Neural cell (in vitro differentiated cells): Measurements from ENCODE around the gene GRP. TPM values are rescaled to one million over a fixed set of nuclear protein-coding genes. Genes with fewer than 3 reads are reported as not detected.

Experiments used
- H2AFZ ChIP-seq: fragments of 200-600, 300-800 bp; sonication (generic), shearing (Covaris generic); 2 replicates; pipeline ENCODE4 v1.6.0; 2014; ENCODE audit warnings: low read depth, mild to moderate bottlenecking, antibody characterized with exemption, low read length, moderate library complexity
- H3F3A ChIP-seq: fragments of 200-600 bp; shearing (Covaris generic); 2 replicates; pipeline ENCODE4 v1.6.1; 2016; ENCODE audit warnings: mild to moderate bottlenecking, moderate library complexity, mixed read lengths, antibody characterized with exemption, low read length; ENCODE audit not compliant: insufficient read depth, poor library complexity, severe bottlenecking
- H3K27ac ChIP-seq: fragments of 200-600, 300-800 bp; sonication (generic), shearing (Covaris generic); 2 replicates; pipeline ENCODE4 v1.5.1; 2014; ENCODE audit warnings: mild to moderate bottlenecking, low read length, moderate library complexity
- H3K27me3 ChIP-seq: fragments of 300-800, 200-600 bp; sonication (generic), shearing (Covaris generic); 2 replicates; pipeline ENCODE4 v1.6.0; 2014; ENCODE audit warnings: mild to moderate bottlenecking, low read depth, low read length, moderate library complexity; ENCODE audit not compliant: insufficient read depth
- H3K36me3 ChIP-seq: fragments of 300-800, 200-600 bp; sonication (generic), shearing (Covaris generic); 2 replicates; pipeline ENCODE4 v1.5.1; 2014; ENCODE audit warnings: mild to moderate bottlenecking, antibody characterized with exemption, low read length, moderate library complexity; ENCODE audit not compliant: insufficient read depth
- H3K4me2 ChIP-seq: fragments of 300-800, 200-600 bp; sonication (generic), shearing (Covaris generic); 2 replicates; pipeline ENCODE4 v1.6.0; 2014; ENCODE audit warnings: mild to moderate bottlenecking, low read length
- H3K4me3 ChIP-seq: fragments of 300-800, 200-600 bp; sonication (generic), shearing (Covaris generic); 2 replicates; pipeline ENCODE4 v1.5.1; 2014; ENCODE audit warnings: mild to moderate bottlenecking, low read length, moderate library complexity
- H3K79me2 ChIP-seq: fragments of 200-600 bp; shearing (Covaris generic); replicated peaks from 2 replicates; pipeline ENCODE4 v1.6.0; 2014; ENCODE audit warnings: mild to moderate bottlenecking, low read length, moderate library complexity; ENCODE audit not compliant: insufficient read depth
- H3K9ac ChIP-seq: fragments of 300-800, 200-600 bp; sonication (generic), shearing (Covaris generic); 2 replicates; pipeline ENCODE4 v1.6.1; 2016; ENCODE audit warnings: mild to moderate bottlenecking, low read length, mixed read lengths
- H3K9me2 ChIP-seq: fragments of 200-600 bp; shearing (Covaris generic); 2 replicates; pipeline ENCODE4 v1.6.1; 2016; ENCODE audit warnings: mild to moderate bottlenecking, low read length, mixed read lengths; ENCODE audit not compliant: insufficient read depth
- H3K9me3 ChIP-seq: fragments of 200-600, 300-800 bp; sonication (generic), shearing (Covaris generic); 2 replicates; pipeline ENCODE4 v1.6.1; 2016; ENCODE audit warnings: mild to moderate bottlenecking, mixed run types, low read length, moderate library complexity, mixed read lengths
- H4K20me1 ChIP-seq: fragments of 200-600 bp; shearing (Covaris generic); 2 replicates; pipeline ENCODE4 v1.6.1; 2016; ENCODE audit warnings: mild to moderate bottlenecking, mixed run types; ENCODE audit not compliant: insufficient read depth
- EP300 ChIP-seq: fragments of 450-650 bp; conservative IDR thresholded peaks from 2 replicates; pipeline ENCODE4 v1.6.1; 2014; ENCODE audit warnings: antibody characterized with exemption, mild to moderate bottlenecking, moderate library complexity; ENCODE audit not compliant: poor library complexity, severe bottlenecking
- EZH2 ChIP-seq: fragments of 200-600, 300-800 bp; shearing (Covaris generic), sonication (generic); IDR thresholded peaks from 2 replicates; pipeline ENCODE4 v1.6.1; 2014; ENCODE audit warnings: antibody characterized with exemption, low read length, borderline replicate concordance, mild to moderate bottlenecking; ENCODE audit not compliant: insufficient read depth, poor library complexity, severe bottlenecking
- MXI1 ChIP-seq: fragments of 450-650 bp; conservative IDR thresholded peaks from 2 replicates; pipeline ENCODE4 v1.6.1; 2014; ENCODE audit warnings: antibody characterized with exemption, mild to moderate bottlenecking; ENCODE audit not compliant: poor library complexity, severe bottlenecking
- POLR2AphosphoS5 ChIP-seq: IDR thresholded peaks from 2 replicates; pipeline ENCODE4 v1.6.1; 2012
- RAD21 ChIP-seq: fragments of 450-650 bp; conservative IDR thresholded peaks from 2 replicates; pipeline ENCODE4 v1.6.1; 2014; ENCODE audit warnings: antibody characterized with exemption, mild to moderate bottlenecking, moderate library complexity
- SMC3 ChIP-seq: fragments of 450-650 bp; conservative IDR thresholded peaks from 2 replicates; pipeline ENCODE4 v1.6.1; 2014; ENCODE audit warnings: antibody characterized with exemption, mild to moderate bottlenecking, moderate library complexity; ENCODE audit not compliant: poor library complexity
- TAF1 ChIP-seq: IDR thresholded peaks from 2 replicates; pipeline ENCODE4 v1.6.1; 2012; ENCODE audit warnings: low read depth
- polyA plus RNA-seq: library from polyadenylated mRNA; depleted of rRNA; stranded (reverse); fragments of >200 nt; gene quantifications from 2 replicates; pipeline ENCODE4 v1.2.3, GENCODE V29; 2014
- TF ChIP-seq, protein P1 (sequence below): fragments of 450-650 bp; IDR thresholded peaks from 2 replicates; pipeline ENCODE4 v1.5.1; 2014; ENCODE audit warnings: antibody characterized with exemption, mild to moderate bottlenecking, moderate library complexity; ENCODE audit not compliant: poor library complexity, severe bottlenecking
- TF ChIP-seq, protein P2 (sequence below): IDR thresholded peaks from 2 replicates; pipeline ENCODE4 v1.6.1; 2012; ENCODE audit warnings: borderline replicate concordance

Gene GRP
- polyA plus RNA-seq, 1 donor from 2014 or later, result not detected

DNA sequence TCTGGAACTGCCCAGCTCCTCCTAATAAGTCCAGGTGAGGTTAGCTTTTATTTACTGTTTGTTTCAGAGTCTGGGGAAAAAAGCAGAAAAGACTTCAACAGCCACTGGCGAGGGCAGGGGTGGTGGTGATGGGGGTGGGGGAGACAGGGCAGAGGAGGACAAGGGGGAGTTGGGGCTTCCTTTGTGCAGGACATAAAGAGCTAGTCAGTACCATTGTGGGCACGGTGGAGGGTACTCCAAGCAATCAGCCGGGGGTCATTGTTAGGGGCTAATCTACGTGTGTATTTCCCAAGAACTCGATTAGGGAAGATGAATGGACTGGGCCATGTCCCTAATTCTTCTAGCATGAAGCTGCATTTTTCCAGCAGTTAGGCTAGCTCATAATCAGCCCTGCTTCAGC is 56.1 kb downstream of the GRP start:
- H3K27me3 ChIP-seq, result peaks cover 93% of the 10 kb centered on the region
- no peaks in the 10 kb centered on the region for H4K20me1 ChIP-seq
- H3K4me2 ChIP-seq, result no peak overlapping the region
- H3K9ac ChIP-seq, result no peak overlapping the region
- no peak overlapping the region for H3K27ac ChIP-seq
- TF ChIP-seq SMC3 (no peak), EZH2 (no peak), MXI1 (no peak), RAD21 (no peak), EP300 (no peak), POLR2AphosphoS5 (no peak), TAF1 (no peak)
- TF ChIP-seq, protein P1, sequence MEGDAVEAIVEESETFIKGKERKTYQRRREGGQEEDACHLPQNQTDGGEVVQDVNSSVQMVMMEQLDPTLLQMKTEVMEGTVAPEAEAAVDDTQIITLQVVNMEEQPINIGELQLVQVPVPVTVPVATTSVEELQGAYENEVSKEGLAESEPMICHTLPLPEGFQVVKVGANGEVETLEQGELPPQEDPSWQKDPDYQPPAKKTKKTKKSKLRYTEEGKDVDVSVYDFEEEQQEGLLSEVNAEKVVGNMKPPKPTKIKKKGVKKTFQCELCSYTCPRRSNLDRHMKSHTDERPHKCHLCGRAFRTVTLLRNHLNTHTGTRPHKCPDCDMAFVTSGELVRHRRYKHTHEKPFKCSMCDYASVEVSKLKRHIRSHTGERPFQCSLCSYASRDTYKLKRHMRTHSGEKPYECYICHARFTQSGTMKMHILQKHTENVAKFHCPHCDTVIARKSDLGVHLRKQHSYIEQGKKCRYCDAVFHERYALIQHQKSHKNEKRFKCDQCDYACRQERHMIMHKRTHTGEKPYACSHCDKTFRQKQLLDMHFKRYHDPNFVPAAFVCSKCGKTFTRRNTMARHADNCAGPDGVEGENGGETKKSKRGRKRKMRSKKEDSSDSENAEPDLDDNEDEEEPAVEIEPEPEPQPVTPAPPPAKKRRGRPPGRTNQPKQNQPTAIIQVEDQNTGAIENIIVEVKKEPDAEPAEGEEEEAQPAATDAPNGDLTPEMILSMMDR, result no peak
- TF ChIP-seq, protein P2, sequence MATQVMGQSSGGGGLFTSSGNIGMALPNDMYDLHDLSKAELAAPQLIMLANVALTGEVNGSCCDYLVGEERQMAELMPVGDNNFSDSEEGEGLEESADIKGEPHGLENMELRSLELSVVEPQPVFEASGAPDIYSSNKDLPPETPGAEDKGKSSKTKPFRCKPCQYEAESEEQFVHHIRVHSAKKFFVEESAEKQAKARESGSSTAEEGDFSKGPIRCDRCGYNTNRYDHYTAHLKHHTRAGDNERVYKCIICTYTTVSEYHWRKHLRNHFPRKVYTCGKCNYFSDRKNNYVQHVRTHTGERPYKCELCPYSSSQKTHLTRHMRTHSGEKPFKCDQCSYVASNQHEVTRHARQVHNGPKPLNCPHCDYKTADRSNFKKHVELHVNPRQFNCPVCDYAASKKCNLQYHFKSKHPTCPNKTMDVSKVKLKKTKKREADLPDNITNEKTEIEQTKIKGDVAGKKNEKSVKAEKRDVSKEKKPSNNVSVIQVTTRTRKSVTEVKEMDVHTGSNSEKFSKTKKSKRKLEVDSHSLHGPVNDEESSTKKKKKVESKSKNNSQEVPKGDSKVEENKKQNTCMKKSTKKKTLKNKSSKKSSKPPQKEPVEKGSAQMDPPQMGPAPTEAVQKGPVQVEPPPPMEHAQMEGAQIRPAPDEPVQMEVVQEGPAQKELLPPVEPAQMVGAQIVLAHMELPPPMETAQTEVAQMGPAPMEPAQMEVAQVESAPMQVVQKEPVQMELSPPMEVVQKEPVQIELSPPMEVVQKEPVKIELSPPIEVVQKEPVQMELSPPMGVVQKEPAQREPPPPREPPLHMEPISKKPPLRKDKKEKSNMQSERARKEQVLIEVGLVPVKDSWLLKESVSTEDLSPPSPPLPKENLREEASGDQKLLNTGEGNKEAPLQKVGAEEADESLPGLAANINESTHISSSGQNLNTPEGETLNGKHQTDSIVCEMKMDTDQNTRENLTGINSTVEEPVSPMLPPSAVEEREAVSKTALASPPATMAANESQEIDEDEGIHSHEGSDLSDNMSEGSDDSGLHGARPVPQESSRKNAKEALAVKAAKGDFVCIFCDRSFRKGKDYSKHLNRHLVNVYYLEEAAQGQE, result no peak
- no peaks in the 10 kb centered on the region for H3K79me2 ChIP-seq
- H2AFZ ChIP-seq, result no peak overlapping the region
- H3K36me3 ChIP-seq, result no peaks in the 10 kb centered on the region
- no peaks in the 10 kb centered on the region for H3K9me2 ChIP-seq
- H3K4me3 ChIP-seq, result no peak overlapping the region
- no peaks in the 10 kb centered on the region for H3F3A ChIP-seq
- H3K9me3 ChIP-seq, result no peaks in the 10 kb centered on the region

DNA sequence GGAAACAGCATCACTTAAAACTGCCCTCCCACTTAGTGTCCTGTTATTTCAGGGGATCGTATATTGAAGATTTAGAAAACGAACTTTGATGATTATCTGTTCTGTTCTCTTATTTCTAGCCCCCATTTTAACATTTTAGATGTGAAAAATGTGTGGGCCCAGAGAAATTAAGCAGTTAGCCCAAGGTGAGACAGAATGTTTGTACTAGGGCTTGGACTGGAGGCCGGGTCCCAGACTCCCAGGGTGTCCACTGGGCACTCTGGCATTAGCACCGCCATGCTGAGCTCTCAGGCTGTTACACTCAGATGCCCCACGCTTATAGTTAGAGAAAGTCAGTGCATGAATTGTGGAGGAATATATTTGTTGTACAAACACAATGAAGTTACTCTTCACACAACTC is 58.8 kb downstream of the GRP start:
- H3K4me2 ChIP-seq, result no peak overlapping the region
- no peak for TF ChIP-seq MXI1
- no peak for TF ChIP-seq SMC3
- TF ChIP-seq TAF1, result no peak
- TF ChIP-seq, protein P1, result no peak
- TF ChIP-seq RAD21, result no peak
- no peak for TF ChIP-seq EZH2
- no peak for TF ChIP-seq EP300
- TF ChIP-seq, protein P2, result no peak
- no peak for TF ChIP-seq POLR2AphosphoS5
- peaks cover 71% of the 10 kb centered on the region for H3K27me3 ChIP-seq
- H2AFZ ChIP-seq, result no peak overlapping the region
- no peaks in the 10 kb centered on the region for H3K9me2 ChIP-seq
- no peak overlapping the region for H3K9ac ChIP-seq
- H3K79me2 ChIP-seq, result no peaks in the 10 kb centered on the region
- no peaks in the 10 kb centered on the region for H4K20me1 ChIP-seq
- no peaks in the 10 kb centered on the region for H3F3A ChIP-seq
- H3K9me3 ChIP-seq, result no peaks in the 10 kb centered on the region
- H3K36me3 ChIP-seq, result no peaks in the 10 kb centered on the region
- H3K4me3 ChIP-seq, result no peak overlapping the region
- no peak overlapping the region for H3K27ac ChIP-seq
